ENCODE measurements around the gene PNPLA3. TPM values are rescaled to one million over a fixed set of nuclear protein-coding genes. Genes with fewer than 3 reads are reported as not detected.

PNPLA3 gene
- total RNA-seq, 1 experiment from 2014 or later, result 7.3 TPM

GRCh38 chr22:43995798-43996169 lies 72.2 kb downstream of the PNPLA3 start:
- ChIA-PET CTCF (interaction anchor here (1.3 to 4.0 kb wide), 2 partner anchors 90 to 630 kb away, joined by 5 to 51 read pairs; no protein-coding TSS in a partner anchor), RAD21 (ENCODE audit: low non-redundant PET in 1 of 2, low total read pairs in 2 of 2, uncharacterized antibody in 2 of 2, unreplicated experiment in 2 of 2) (no interaction called here), POLR2A (no interaction called here)
- H3K4me1 ChIP-seq (ENCODE audit: control insufficient read depth in 1 of 2, insufficient read depth in 2 of 2, low read length in 2 of 2), result no peaks in the 10 kb centered on the region
- no peak overlapping the region for H2AFZ ChIP-seq (ENCODE audit: low read depth, low read length, poor library complexity, severe bottlenecking)
- H3K4me2 ChIP-seq (ENCODE audit: low read length), result no peak overlapping the region
- no TSS peak for BruUV-seq (replicated peaks)
- intact Hi-C loops (cut with micrococcal nuclease), result no loop called here
- DNase-seq (ENCODE audit: low read depth, low spot score), result no peak
- H4K20me1 ChIP-seq (ENCODE audit: insufficient read depth), result no peaks in the 10 kb centered on the region
- no peaks in the 10 kb centered on the region for H3K27me3 ChIP-seq (ENCODE audit: insufficient read depth, low read length)
- no peak overlapping the region for H3K9ac ChIP-seq (ENCODE audit: low read length)
- no peak overlapping the region for H3K4me3 ChIP-seq (replicated peaks in 1 of 2; ENCODE audit: low read depth in 1 of 2, low read length in 2 of 2)
- no peak for TF ChIP-seq TCF7L2 (IDR thresholded peaks at IDR 0.05; ENCODE audit: borderline replicate concordance, extremely low read depth, insufficient read depth, insufficient read length)
- no peak for TF ChIP-seq RAD21 (IDR thresholded peaks at IDR 0.05; ENCODE audit: low read depth)
- TF ChIP-seq EZH2phosphoT487 (IDR thresholded peaks at IDR 0.05; ENCODE audit: borderline replicate concordance), result no peak
- H3K27ac ChIP-seq (ENCODE audit: low read depth, low read length), result no peak overlapping the region
- no peak for ATAC-seq
- no peaks in the 10 kb centered on the region for H3K9me2 ChIP-seq (ENCODE audit: insufficient read depth)
- H3K79me2 ChIP-seq (ENCODE audit: insufficient read depth, low read length), result no peaks in the 10 kb centered on the region
- H3K36me3 ChIP-seq (ENCODE audit: control insufficient read depth in 1 of 2, insufficient read depth in 2 of 2, low read length in 2 of 2), result peaks cover 17 to 28% of the 10 kb centered on the region in 2 experiments; a peak in 3 of 4 replicates
- no peaks in the 10 kb centered on the region for H3K9me3 ChIP-seq (ENCODE audit: control insufficient read depth in 1 of 2, insufficient read depth in 1 of 2, low read depth in 1 of 2, low read length in 2 of 2)

- H3K9ac ChIP-seq (ENCODE audit: low read length), result no peak overlapping the region
- no TSS peak for BruUV-seq (replicated peaks)
- intact Hi-C loops (cut with micrococcal nuclease), result no loop called here
- RAD21 ChIA-PET (ENCODE audit: low non-redundant PET in 1 of 2, low total read pairs in 2 of 2, uncharacterized antibody in 2 of 2, unreplicated experiment in 2 of 2), result no interaction called here
- no peak for TF ChIP-seq ELF1 (IDR thresholded peaks at IDR 0.05; ENCODE audit: borderline replicate concordance, low read depth)
- TF ChIP-seq SIN3A (IDR thresholded peaks at IDR 0.05; ENCODE audit: low read depth), result no peak
- no peak for TF ChIP-seq MAX (IDR thresholded peaks at IDR 0.05)
- CTCF ChIA-PET, result no interaction called here
- H3K9me2 ChIP-seq (ENCODE audit: insufficient read depth), result no peaks in the 10 kb centered on the region
- H3K4me3 ChIP-seq (replicated peaks in 1 of 2; ENCODE audit: low read depth in 1 of 2, low read length in 2 of 2), result no peak overlapping the region
- ATAC-seq (no peak), DNase-seq (ENCODE audit: low read depth, low spot score) (no peak)
- H3K4me2 ChIP-seq (ENCODE audit: low read length), result no peak overlapping the region
- no peaks in the 10 kb centered on the region for H3K4me1 ChIP-seq (ENCODE audit: control insufficient read depth in 1 of 2, insufficient read depth in 2 of 2, low read length in 2 of 2)
- H3K79me2 ChIP-seq (ENCODE audit: insufficient read depth, low read length), result no peaks in the 10 kb centered on the region
- no peaks in the 10 kb centered on the region for H4K20me1 ChIP-seq (ENCODE audit: insufficient read depth)
- H2AFZ ChIP-seq (ENCODE audit: low read depth, low read length, poor library complexity, severe bottlenecking), result no peak overlapping the region
- peaks cover 17 to 28% of the 10 kb centered on the region in 2 experiments; a peak in 3 of 4 replicates for H3K36me3 ChIP-seq (ENCODE audit: control insufficient read depth in 1 of 2, insufficient read depth in 2 of 2, low read length in 2 of 2)
- H3K9me3 ChIP-seq (ENCODE audit: control insufficient read depth in 1 of 2, insufficient read depth in 1 of 2, low read depth in 1 of 2, low read length in 2 of 2), result no peaks in the 10 kb centered on the region
- no peaks in the 10 kb centered on the region for H3K27me3 ChIP-seq (ENCODE audit: insufficient read depth, low read length)
- no peak overlapping the region for H3K27ac ChIP-seq (ENCODE audit: low read depth, low read length)
- POLR2A ChIA-PET, result no interaction called here
These were observed 72.8 kb downstream of the PNPLA3 start for GRCh38 chr22:43996170-43996980.

Data from HCT116 (cell line).